Measurements from ENCODE around the gene ZNF692.
A peak's percentile ranks its signal among the peaks of the same experiment; 100 is the strongest.
"Not testable (repeated sequence)": the region's sequence is repeated elsewhere in the genome, so short reads cannot be mapped to it uniquely, and the experiment has no call there.

Gene ZNF692

DNA sequence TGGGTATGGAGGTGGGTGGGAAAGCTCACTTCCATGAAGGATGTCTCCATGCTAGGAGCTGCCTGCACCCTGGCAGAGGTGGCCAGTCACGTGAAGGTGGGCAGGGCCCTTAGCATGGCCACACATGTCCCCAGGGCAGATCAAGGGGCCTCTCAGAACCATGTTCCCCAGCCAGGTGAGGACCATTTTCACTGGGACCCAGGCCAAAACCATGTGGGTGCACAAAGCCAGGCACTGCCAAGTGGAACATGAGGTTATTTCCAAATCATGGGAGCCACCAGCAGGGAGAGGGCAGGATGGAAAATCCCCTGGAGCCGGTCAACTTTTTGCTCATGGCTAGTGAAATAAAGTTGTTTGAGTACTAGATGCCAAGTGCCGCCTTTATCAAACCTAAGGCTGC, 9.7 kb downstream of the ZNF692 start:
- no peak for ATAC-seq

DNA sequence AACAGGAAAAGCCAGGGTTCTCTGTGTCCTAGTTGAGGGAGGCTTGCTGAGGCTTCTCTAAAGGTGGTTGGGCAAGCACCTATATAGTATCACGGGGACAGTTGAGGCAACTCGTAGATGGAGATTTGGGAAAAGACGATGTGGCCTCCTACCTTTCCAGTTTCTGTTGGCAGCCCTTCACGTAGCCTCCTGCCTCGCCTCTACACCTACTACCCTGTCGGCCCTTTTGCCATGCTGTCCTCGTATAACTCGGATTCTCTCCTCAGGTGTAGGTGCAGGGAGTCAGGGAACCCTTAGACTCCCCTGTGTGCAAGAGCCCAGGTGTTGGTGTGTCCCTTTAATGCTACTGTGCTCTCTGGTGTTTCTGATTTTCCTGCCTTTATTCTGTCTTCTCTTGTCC, 10.3 kb downstream of the ZNF692 start:
- ATAC-seq: no peak

DNA sequence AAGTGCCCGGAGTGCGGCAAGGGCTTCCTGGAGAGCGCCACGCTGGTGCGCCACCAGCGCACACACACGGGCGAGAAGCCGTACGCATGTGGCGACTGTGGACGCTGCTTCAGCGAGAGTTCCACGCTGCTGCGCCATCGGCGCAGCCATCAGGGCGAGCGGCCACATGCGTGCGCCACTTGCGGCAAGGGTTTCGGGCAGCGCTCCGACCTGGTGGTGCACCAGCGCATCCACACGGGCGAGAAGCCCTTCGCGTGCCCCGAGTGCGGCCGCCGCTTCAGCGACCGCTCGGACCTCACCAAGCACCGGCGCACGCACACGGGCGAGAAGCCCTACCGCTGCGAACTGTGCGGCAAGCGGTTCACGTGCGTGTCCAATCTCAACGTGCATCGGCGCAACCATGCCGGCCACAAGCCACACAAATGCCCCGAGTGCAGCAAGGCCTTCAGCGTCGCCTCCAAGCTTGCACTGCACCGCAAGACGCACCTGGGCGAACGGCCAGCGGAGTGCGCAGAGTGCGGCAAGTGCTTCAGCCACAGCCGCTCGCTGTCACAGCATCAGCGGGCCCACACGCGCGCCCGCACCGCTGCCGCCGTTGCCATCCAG, 10.8 kb downstream of the ZNF692 start:
- ATAC-seq: no peak

DNA sequence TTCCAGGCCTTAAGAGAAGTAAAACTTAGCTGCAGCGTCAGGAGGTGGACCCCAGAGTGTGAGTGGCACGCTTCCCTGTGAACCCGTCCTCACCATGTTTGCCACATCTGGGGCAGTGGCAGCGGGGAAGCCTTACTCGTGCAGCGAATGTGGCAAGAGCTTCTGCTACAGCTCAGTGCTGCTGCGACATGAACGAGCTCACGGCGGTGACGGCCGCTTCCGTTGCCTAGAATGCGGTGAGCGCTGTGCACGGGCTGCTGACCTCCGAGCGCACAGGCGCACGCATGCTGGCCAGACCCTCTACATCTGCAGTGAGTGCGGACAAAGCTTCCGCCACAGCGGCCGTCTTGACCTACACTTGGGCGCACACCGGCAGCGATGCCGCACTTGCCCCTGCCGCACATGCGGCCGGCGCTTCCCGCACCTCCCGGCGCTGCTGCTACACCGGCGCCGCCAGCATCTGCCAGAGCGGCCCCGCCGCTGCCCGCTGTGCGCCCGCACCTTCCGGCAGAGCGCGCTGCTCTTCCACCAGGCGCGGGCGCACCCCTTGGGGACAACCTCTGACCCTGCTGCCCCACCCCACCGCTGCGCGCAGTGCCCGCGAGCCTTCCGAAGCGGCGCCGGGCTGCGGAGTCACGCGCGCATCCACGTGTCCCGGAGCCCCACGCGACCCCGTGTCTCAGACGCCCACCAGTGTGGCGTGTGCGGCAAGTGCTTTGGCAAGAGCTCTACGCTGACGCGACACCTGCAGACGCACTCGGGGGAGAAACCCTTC, 11.5 kb downstream of the ZNF692 start:
- ATAC-seq: no peak

DNA sequence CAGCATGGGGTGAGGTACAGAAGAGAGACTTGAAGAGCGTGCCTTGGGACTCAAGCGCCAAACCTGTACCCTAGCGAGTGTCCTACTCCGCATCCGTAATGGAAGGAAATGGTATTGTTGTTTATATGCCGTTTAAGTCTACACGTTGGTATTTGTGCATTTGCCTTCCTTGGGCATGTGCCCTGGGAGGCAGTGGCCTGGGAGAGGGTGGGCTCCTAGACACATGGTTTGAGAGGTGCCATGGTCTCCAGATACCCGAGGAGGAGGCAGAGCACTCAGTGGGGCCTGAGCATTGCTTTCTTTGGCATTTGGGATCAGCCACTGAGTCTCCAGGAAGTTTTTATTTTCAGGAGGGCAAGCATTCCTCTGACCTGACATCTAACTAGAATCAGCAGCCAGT, 14.4 kb downstream of the ZNF692 start:
- ATAC-seq: no peak

DNA sequence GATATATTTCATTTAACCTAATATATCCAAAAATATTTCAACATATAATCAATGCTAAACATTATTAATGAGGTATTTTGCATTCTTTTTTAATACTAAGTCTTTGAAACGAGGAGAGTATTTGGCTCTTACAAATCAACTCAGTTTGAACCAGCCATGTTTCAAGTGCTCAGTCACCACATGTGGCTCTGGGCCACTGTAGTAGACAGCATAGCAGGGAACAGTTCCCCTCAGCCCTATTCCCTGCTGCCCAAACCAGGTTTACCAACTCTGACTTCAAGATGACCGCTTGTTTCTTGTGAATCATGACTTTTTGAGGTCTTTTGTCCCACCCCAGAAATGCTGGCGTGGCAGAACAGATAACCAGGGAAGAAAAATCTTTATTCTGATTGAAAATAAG, 15.2 kb downstream of the ZNF692 start:
- ATAC-seq: no peak

DNA sequence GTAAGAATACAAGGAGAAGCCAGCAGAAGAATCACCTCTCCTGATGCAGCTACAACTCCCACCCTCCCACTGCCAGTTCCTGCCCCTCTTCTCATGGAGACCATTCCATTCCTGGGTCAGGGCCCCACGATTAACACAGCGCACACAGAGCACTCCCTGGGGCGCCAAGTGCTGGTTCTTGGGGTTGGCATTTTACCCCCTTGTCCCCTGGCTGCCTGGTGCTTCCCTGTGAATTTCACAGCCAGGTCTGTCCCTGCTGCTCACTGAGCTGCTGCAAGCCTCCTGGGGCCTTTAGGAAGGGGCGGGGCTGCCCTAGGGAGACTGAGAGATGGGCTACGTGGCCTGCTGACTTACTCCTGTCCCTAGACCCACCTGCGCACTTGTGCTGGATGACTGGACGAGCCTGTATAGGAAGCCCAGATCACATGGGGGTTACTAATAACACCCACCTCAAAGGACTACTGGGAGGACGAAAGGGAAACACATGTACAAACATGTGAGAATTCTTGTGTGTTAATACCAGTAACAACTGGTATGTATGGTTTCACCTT, 16.0 kb downstream of the ZNF692 start:
- ATAC-seq: no peak

DNA sequence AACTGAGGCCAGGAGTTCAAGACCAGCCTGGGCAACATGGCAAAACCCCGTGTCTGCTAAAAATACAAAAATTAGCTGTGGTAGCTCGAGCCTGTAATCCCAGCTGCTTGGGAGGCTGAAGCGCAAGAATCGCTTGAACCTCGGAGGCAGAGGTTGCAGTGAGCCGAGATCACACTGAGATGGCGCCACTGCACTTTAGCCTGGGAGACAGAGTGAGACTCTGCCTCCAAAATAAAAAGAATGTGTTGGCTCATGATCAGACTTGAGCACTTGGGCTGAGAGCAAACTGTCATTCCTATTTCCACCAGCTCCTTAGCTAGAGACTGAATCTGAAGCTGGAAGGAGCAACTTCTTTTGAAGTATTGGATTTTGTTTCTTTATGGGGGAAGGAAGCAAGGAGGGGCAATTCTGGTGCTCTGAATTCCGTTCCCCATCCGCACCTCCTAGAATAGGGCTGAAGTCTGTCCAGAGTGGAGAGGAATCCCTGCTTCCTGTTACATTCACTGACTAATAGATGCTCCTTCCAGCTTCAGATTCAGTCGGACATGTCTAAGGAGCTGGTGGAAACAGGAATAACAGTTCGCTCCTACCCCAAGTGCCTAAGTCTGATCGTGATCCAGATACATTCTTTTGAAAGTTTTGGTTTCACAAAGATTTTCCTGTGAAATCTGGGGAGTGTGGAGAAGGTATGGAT, 17.0 kb downstream of the ZNF692 start:
- ATAC-seq: no peak

DNA sequence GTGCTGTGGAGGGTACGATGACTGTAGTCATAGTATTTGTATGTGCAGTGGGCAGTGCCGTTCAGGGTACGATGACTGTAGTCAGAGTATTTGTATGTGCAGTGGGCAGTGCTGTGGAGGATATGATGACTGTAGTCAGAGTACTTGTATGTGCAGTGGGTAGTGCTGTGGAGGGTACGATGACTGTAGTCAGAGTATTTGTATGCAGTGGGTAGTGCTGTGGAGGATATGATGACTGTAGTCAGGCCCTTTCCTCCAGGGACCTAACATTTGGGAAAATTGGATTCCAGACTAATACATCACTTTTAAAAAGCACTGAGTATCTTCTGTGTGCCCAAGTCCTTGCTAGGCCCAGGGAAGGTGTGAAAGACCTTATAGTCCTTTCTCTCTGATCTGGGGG, 17.9 kb downstream of the ZNF692 start:
- ATAC-seq: no peak

DNA sequence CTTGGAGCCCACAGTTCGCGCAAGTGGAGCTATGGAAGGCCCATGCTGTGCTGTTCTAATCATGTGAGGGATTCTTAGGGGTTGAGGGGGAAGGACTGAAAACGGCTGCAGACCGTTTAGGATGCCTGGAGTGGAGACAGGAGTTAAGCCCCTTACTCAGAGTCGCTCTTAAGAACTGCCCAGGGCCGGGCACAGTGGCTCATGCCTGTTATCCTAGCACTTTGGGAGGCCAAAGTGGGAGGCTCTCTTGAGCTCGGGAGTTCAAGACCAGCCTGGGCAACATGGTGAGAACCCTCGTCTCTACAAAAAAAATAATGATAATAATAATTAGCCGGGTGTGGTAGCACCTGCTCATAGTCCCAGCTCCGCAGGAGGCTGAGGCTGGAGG, 19.7 kb downstream of the ZNF692 start:
- no peak for ATAC-seq

DNA sequence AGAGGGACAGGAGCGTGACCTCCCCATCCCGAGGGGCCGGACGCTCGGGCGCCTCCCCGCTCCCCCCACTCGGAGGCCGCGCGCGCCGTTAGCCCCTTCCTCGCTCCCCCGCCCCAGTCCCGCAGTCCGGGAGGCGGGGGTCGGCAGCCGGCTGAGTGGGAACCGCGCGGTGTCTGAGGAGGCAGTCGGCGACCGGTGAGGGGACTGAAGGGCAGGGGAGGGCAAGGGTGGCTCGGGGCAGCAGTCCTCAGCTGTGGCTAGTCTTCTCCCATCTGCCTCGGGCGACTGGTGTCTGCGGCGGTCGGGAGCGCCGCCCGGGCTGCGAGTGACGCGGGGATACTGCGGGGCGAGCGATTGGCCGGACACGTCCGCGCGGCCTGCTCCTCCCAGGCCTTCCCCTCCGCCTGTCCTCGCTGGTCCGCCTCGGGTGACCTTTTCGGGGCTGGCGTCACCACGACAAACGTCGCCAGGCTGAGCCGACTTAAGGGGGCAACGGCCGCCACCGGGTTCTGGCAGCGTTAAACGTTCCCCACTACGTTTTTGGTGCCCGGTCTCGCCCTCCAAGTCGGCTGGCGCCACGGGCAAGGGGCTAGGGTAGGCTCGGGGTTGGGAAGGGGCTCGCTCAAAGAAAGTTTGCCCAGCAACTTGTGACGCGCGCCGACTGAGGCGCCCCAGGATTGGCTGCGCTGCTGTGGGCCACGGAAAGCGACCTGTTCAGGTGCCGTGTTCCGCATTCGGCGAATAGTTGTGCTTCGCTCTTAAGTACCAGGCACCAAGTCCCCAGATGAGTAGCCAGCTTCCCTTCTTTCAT, 20.3 kb downstream of the ZNF692 start:
- peak; percentile 64 to 69 for ATAC-seq

DNA sequence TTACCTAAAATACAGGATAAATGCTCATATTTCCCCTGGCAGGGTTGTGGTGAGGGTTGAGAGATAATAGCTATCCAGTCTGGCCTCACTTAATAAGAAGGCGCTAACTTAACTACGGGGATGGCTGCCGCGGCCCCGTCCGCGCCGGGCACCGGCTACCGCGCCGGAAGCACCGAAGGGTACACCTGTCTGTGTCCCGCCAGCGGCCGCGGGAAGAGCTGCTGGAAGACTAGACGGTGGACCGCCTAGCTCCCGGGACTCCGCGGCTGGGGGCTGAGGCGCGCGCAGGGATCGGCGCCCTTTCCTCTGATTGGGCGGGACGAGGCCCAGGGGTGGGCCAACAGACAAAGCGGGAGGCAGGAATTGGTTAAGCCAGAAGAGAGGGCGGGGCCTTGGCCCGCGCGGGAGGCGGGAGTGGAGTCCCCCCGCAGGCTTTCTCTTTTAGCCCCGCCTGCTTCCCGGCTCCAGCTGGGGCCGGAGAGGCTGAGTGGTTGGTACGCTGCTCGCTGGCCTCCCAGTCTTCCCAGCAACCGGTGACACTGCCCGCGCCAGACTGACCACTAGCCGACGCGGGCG, 21.0 kb downstream of the ZNF692 start, which contains the start of gene ZNF672:
TSS of gene ZNF672 (plus strand) at position 444 of the 576 bp plus-strand sequence. CDS start 9,051 bp downstream, outside the sequence.
- ATAC-seq: peak; percentile 90 to 91

DNA sequence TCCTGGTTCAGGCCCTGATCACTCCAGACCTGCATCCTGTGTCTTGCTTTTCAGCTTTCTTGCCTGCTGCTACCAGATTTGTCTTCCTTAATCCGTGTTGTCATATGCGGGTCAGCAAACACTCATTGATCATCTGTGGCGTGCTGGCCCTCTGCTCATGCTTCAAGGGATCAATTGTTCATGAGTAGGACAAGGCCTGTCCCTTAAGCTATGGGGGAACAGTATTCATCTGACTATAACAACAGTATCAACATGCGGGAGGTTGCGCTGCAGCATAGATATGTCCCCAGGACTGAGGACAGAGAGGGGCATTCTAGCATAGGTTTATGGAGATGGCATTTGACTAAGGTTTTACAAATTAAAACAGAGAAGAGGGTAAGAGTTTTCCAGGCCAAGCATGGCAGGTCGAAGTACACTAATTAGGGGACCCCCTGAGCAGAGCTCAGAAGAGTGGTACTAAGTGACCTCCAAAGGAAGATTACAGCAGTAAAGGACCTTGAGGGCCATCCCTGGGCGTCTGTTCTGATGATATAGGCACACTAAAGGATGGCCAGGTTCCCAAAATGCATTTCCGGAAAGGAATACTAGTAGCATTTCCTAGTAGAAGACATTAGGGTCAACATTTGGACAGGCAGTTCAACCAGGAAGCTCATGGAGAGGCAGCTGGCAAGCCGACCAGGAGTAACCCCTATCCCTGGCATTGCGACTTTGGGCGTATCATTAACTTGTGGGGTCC, 21.7 kb downstream of the ZNF692 start:
- ATAC-seq: no peak

DNA sequence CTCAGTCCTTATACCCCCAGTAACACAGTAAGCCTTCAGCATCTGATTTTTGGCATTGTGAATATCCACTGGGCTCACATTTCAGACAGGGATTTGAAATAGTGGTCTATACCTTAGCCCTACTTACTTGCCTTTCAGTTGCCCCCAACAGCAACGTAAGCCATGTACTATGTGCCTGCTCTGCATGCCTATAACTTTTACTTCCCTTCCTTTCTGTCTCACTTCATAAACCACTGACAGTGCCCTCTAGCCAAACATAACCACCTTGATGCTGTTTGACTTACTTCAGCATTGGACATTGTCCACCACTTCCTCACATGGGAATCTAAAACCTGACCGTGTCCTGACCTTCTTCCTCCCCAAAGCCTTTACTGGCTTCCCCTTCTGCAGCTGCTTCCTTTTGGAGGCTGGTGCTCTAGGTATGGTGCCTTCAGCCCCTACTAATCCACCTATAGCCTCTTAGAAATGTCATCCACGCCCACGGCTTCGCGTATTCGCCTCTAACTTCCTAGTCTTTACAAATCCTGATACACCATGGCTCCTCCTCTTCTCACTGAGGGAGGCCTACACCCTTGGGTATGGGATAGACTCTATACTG, 24.4 kb downstream of the ZNF692 start:
- no peak for ATAC-seq

DNA sequence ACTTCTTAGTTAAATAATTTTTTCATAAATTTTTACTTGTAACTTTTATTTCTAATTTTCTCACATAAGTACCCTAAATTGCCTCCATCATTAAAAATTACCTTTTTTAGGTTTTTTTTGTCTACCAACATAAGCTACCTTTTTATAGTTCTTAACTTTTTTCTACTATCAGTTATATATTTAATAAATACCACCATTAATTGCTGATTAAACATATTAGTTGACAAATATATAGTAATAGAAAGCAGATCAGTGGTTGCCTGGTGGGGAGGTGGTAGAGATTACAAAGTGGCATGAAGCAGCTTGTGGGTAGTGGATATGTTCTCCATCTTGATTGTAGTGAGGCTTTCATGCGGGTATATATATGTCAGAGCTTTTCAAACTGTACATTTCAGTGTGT, 27.0 kb downstream of the ZNF692 start:
- ATAC-seq: no peak

DNA sequence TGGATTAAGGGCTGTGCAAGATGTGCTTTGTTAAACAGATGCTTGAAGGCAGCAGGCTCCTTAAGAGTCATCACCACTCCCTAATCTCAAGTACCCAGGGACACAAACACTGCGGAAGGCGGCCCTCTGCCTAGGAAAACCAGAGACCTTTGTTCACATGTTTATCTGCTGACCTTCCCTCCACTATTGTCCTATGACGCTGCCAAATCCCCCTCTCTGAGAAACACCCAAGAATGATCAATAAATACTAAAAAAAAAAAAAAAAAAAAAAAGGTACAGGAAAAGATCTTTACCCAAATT, 28.2 kb downstream of the ZNF692 start:
- not testable (repeated sequence) for ATAC-seq

DNA sequence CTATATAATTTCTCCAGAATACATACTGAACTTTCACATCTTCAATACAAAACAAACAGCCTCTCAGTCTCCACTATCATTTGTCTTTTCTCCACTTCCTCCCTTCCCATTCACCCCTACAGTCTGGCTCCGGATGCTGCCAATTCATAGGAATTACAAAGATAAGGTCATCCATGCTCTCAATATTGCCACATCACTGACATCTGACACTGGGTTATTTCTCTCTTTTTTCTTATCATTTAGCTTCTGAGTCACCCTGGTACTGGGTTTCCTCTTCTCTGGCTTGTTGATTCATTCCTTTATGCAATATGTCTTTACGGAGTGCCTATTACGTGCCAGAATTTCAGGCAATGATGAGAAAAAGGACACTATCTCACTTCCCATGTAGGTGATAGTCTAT, 30.0 kb downstream of the ZNF692 start:
- no peak for ATAC-seq

DNA sequence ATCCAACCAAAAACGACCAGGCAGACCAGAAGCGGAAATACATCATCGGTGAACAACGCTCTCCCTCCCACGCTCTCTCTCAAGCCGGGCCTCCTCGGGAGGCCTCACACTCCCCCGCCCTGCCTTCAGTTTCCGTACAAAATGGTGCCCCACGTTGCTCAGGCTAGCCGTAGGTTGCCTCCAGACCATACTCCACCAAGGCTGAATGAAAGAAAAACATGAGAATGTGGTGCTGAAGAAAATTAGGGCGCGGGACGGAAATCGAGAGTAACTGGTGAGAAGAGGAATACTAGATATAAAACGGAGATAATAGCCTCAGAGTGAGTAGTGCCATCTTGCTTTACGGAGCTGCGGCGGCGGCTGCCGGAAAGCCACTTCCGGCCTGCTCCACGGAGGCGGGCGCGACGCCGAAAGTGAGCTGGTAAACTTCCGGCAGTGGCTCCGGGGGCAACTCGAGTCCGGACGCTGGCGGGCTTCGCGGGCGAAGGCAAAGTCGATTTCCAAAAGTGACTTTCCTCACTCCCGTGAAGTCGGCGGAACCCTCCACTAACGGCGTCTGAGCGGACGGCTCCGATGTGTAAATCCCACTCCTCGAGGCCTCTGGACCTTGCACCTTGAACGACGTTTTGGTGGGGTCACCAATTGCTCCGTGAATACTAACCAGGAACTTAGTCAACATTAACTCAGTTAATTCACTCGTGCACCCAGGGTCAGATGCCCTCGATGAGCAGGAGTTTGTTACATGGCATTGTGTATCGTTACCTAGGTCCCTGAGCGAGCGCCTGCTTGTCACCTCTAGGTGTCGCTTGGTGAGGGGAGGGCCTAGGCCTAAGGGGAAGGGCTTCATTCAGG, 32.8 kb downstream of the ZNF692 start, which contains the start of gene SH3BP5L:
TSS of gene SH3BP5L (minus strand) at position 7 of the 852 bp plus-strand sequence. CDS start 980 bp downstream, outside the sequence.
- peak; percentile 88 to 91 for ATAC-seq

DNA sequence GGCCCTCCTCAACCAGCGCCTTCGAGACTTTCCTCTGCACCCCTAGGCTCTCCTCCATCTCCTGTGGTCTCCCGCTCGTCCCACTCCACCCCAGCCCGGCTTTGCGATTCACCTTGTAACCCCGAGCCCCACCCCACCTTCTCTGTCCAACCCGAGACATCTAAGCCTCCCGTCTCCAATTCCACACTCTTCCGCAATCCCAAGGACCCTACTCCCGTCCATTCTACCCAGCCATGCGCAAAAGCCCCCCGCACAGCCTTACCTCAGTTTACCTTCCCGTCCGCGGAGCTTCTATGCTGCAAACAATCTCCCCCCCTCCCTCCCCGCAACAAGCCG, 33.3 kb downstream of the ZNF692 start:
- ATAC-seq: peak; percentile 2 to 6

DNA sequence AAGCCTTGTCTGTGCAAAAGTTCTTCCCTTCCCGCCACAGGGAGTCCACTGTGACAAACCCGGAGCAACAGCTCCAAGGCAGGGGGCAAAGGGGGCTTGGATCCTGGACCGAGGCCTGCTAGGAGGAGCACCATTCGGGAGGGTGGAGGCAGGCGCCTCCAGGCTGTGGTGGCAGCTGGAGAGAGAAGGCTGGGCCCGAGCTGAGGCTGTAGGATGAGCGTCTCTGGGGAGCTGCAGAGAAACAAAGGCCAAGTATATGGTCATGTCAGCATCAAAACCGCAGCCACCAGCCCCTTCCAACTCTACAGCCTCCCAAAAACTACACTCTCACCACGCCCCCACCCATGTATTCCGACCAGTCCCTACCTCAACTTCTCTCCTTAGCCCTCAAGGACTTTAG, 33.7 kb downstream of the ZNF692 start:
- ATAC-seq: no peak
